HG03378 (cell line): ENCODE data around the gene TOM1.

Source experiments
- ATAC-seq: cut with Tn5 transposase; IDR thresholded peaks from one replicate; pipeline ENCODE4 v1.9.1; 2021; ENCODE audit warnings: mild to moderate bottlenecking, moderate library complexity; ENCODE audit not compliant: unreplicated experiment

The TOM1 gene

DNA sequence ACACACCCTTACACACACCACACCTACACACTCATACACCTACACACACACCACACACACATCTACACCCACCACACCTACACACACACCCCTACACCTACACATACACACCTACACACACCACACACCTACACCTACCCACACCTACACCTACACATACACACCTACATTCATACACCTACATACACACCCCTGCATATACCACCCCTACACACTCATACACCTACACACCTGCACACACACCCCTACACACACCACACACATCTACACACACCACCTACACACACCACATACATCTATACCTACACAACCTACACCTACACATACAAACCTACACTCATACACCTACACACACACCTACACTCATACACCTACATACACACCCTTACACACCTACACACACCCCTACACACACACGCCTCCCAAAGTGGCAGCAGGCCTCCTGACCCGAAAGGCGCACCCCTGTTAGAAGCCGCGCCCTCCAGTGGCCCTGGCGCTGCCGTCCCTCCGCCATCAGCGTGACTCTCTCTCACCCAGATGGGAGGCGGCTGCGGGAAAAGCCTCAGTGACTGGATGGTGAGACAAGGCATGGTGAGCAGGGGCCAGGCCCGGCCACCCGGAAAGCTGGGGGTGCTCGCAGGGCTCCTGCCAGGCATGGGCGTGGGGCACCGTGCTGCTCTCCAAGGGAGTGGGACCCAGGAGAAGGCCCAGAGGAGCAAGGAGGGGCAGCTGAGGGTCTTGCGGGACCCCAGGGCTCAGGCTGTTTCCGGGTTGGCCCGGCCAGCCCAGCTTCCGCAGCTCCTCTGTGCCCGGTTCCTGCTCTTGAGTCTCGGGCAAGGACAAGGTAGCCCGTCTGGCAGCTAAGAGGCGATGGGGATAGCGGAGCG, 44.2 kb downstream of the TOM1 start:
- no peak for ATAC-seq

DNA sequence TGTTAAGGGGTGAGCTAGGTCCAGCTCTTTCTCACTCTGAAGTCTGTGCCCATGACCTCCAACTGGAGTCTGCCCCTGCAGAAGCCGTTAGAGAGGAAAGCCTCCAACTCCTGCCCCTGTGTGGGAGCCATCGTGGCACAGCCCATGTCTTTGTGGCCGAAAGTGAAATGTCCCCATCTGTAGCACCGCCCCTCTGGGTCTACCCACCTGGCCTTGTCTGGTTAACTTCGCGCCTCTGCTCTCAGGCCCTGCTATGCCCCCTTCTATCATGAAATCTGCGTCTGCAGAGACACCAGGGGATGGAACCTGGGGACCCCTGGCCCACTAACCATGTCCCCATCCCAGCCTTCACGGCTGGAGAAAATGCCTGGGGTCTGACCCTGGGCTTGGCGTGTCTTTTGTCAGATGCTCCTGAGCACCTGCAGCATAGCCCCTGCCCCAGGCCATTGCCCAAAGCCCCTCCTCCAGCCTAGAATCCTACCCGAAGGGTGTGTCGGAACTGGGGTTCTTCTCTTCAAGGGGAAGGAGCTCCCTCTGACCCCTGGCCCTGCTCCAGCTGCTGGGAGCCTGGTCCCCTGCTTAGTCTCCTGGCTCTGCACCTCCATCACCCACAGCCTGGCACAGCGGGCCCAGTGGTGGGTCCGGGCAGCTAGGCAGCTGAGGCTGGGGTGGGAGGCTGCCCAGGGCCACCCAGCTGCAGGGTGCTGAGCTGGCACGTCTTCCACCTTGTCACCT, 45.4 kb downstream of the TOM1 start:
- no peak for ATAC-seq

DNA sequence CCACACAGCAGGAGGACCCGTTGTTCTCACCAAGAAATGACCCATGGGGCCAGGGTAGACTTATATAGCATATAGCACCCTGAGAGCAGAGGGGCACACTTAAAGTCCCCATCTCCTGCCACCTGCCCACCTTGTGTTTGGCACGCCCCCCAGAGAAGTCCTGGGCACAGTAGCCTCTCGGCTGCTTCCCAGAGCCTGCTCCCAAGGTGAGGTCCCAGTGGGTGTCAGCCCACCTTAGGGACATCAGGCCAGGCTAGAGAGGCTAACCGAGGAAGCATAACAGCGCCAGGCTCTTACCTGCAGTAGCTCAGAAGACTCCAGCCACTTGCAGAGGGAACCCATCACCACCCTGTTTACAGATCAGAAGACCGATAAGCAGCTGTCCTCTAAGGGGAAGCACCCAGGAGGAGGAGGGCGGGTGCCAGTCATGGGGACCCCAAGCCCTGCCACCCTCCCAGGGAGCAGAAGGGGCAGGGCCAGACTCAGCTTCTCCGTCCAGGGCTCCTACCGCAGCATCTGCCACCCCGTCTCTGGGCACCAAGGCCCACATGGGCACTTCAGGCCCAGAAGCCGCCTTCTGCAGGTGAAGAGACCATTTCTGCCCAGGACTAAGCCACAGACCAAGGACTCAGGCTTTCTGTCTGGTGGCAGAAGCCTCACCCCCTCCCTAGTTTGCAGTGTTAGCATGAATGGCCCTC, 46.3 kb downstream of the TOM1 start:
- ATAC-seq, result no peak

DNA sequence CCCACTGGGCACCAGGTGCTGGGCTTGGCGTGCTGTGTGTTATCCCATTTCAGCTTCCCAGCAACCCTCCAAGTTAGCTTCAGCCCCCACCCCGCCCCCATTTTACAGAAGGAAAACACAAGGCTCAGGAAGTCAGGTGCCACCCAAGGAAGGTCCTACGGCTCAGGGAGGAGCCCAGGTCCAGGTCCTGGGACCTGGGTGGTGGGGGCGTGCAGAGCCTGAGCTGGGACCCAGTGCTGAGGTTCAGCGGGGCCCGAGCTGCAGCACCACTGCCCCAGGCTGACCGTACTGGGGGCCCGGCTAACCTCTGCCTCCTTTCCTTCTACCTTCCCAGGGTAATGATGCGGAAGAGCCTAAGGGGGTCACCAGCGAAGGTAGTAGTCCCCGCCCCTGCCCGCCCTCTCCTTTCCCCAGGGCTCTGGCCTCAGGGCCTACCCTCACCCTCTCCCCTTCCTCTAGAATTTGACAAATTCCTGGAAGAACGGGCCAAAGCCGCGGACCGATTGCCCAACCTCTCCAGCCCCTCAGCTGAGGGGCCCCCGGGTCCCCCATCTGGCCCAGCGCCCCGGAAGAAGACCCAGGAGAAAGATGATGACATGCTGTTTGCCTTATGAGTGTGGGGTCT, 47.0 kb downstream of the TOM1 start:
- ATAC-seq, result no peak

DNA sequence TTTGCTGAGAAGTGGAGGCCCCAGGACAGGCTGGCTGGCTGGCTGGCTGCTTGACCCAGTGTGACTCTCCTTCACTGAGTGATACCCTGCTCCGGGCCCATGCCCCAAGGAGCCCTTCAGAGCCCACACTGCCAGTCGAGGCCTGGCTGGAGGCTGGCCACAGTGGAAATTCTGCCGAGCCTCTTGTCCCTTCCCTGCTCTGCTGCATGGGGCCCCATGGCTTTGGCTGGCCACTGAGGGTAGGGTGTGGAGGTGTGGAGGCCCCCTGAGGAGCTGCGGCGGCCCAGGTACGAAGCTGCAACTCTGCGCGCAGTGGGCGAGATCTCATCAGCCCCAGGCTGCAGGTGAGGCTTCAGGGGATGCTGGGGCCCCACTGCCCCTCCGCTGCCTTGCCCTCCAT, 47.8 kb downstream of the TOM1 start:
- no peak for ATAC-seq

DNA sequence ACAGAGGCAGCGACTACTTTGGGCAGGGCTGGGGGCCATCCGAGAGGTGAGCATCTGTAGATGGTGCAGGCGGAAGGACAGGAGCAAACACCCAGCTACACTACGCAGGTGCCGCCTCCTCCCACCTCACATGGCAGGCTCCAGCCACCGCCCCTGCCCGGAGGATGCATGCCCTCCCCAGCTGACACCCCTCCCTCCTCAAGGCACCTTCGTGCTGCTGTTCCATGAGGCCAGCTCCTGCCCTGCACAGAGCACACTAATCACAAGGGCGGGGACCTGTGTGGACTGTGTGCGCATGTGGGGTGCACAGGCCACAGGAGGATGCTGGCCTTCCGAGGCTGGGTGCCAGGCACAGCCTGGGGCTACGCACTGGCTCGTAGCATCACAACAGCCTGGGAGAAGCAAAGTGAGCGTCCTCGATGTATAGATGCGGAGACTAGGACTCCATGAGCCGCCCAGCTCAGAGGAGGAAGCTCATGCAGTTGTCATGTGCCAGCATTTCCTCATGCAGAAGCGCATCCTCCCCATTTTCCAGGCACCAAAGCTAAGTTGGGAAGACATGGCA, 48.4 kb downstream of the TOM1 start:
- no peak for ATAC-seq

DNA sequence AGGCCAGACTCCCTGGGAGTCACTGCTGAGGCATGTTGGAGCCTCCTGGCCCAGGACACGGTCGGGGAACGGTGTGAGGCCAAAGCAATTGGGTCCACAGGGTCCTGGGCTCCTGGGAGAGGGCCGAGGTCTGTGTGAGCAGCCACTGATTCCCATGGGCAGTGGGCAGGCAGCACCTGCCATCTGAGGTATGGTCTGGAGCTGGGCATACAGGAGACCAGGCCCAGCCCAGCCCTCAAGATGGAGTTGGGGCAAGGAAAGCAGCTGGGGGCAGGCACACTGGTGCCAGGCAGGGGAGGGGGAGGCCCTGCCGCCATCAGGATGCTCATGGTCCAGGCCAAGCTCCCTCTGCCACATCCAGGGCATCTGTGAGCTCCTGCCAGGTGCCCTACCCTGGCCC, 49.0 kb downstream of the TOM1 start:
- ATAC-seq, result no peak

DNA sequence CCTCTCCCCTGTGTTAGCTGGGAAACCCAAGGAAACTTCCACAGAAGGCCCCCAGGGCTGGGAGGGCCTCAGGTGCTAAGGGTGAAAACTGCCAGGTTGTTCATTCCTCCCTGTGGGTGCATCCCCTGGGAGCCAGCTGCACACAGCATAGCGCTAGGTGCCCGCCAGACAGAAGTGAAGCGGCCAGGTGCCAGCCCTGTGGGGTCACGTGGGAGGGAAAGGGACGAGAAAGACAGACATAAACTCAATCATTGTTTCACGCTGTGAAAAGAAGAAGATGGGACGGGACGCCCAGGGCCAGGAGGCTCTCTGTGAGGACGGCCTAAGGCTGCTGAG, 49.6 kb downstream of the TOM1 start:
- no peak for ATAC-seq

DNA sequence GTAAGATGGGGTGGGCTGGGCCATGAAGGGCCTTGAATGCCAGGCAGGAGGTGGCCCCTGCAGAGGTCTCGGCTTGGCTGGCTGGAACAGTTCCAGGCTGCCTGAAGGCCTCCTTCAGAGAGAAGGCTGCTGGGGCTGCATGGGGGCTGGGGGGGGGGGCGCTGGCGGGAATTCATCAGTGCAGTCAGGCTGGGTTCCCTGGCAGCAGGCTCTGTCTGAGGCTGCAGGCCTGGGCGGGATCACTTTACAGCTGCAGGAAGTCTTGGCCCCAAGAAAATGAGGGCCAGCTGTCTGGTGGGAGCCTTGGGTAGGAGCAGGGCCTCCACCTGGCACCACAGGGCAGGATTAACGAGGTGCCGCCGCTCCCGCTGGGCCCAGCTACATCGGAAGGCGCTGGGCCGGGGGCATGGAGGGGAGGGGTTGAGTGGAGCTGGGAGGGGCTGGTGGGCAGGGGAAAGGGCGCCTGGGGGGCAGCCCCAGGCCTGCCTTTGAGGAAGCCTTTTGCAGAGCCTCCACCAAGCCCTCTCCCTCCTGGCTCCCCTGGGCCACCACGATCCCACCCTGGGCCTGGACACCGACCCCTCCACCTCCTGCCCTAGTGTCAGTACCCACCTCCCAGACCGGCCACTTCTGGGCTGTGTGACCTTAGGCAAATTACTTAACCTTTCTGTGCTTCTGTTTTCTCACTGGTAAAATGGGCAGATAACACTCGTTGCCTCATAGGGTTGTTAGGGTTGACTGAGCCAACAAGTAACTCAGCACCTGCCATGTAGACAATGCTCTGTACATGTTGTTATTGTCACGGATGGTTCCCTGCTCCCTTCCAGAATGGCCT, 50.2 kb downstream of the TOM1 start:
- no peak for ATAC-seq

DNA sequence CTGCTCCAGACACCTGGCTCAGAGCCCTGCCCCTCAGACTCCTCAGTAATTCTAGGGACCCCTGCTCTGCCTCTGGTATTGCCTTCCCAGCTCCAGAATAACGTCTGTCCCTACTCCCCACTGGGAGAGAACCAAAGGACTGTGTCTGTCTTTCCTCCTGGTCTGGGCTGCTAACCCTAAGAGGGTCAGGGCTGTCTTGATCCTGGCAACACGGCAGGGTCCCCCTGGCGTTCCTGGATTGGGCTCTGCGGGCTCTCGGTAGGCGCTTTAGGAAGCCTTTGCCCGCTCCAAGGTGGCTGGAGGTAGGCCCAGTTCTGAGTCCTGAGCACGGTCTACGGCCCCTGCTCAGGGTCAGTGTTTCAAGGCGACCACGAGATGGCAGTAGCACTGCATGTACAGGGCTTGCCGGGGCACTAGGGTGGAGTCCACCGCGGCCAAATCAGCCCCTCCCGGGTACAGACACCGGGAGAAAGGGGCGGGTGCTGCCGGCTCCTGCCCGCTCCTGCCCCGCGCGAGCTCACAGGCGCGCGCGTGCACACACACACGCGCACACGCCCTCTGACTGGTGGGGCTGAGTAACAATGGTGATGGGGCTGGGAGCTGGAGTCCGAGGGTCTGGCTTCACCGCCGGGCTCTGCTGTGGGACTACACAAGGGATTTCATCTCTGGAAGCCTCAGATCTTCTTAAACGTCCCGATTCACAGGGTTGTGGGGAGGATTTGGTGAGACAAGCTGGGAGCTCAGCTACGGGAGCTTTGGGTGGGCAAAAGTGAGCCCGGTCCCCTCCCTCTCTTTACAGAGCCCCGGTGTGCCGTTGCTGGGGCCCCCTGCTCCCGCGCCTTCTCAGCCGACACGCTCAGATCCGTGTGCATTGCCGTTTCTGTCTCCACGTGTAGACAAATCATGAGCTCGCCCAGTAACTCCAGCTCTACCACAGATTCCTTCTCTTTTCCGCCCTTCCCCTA, 51.1 kb downstream of the TOM1 start:
- ATAC-seq, result peak; percentile 64

DNA sequence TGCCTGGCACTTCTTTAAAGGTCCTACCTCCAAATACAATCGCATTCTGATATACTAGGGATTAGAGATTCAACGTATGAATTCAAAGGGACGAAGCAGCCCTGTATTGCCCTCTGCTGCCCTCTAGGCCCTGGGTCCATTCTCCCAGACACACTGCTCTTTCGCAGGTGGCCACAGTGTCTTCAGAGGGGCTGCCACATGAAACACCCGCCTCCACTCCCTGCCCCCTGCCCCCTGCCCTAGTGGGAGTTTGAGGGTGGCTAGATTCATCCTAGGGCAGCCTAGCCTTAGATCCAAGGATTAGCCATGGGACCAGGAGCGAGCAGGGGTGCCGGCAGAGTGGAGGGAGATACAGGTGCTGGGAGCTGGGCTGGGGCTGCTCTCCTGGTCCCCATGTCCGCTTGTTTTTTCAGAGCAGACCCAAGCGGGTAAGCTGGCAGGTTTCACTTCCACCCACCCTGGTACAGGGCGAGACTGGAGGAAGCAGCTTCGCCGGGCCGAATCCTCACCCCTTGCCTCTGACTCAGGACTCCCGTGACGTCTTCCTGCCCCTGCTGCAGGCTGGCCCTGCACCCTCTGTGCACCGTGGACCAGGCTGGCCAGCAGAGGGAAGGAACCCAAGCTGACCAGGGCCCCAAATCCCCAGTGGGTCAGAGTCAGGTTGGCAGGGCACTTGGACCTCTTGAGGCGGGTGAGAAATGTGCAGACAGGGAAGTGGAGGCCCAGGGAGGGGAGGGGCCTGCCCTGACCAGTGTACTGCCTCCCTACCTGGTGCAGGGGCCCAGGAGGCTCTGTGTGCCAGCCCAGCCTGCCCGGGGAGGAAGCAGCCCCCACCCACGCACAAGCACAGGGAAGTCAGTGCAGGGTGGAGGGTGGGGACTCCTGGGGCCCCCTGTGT, 52.8 kb downstream of the TOM1 start:
- ATAC-seq, result peak; percentile 57

DNA sequence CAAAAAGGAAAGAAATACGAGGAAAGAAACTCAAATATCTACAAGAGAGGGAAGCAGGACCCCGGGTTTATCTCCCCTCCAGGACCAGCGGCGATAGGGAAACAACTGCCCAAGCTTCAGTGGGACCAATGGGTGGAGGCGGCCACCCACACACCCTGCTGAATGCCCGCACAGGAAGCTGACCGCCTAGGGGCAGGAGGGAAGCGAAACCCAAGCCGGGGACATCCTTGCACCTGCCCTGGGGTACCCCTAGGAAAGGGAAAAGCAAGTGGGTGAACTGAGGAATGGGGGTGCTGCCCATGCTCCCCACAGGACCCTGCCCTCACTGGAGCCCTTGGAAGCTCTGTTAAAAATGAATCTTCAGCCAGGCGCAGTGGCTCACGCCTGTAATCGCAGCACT, 53.6 kb downstream of the TOM1 start:
- no peak for ATAC-seq

DNA sequence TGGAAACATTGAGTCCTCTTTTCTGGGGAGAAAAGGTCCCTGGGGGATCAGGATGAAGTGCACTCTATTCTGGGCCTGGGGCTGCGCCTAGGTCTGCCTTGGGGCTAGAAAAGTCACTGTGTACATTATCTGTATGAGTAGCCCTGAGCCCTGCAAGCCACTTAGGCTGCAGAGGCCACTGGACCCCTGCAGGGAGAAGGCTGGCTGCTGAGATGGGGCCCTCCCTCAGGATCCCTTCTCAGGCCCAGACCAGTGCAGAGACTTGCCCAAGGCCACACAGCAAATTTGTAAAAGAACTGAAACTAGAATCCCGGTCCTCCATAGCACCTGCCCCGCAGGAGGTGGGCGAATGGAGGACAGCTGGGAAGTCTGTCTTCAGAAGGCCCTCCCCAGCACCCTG, 54.4 kb downstream of the TOM1 start:
- ATAC-seq, result no peak

DNA sequence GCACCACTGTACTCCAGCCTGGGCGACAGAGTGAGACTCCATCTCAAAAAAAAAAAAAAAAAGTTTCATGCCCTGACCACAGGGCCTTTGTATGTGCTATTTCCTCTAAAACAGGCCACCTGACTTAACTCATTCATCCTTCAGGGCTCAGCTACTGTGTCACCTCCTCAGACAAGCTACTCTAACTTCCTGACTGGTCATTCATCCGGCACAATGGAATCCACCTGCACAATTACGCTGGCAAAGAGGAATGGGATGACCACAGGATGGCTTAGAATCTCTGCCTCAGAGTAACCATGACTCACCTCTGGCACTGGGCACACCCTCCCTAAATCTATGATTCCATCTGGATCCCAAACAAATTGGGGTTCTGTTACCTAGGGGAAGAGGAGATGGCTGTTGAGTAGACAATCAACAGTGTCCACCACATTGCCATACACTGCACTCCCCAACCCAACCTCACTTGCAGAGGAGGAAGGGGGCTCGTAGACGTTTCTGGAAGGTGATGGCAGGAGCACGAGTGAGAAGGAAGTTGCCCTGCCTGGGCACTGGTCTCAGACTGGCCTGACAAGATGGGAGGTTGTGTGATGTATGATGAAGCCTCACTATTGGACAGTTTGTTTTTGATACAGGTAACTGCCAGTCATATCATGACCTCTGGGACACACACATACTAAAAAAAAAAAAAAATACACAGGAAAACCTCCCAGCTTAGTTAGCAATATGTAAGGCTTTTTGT, 58.4 kb downstream of the TOM1 start:
- no peak for ATAC-seq

DNA sequence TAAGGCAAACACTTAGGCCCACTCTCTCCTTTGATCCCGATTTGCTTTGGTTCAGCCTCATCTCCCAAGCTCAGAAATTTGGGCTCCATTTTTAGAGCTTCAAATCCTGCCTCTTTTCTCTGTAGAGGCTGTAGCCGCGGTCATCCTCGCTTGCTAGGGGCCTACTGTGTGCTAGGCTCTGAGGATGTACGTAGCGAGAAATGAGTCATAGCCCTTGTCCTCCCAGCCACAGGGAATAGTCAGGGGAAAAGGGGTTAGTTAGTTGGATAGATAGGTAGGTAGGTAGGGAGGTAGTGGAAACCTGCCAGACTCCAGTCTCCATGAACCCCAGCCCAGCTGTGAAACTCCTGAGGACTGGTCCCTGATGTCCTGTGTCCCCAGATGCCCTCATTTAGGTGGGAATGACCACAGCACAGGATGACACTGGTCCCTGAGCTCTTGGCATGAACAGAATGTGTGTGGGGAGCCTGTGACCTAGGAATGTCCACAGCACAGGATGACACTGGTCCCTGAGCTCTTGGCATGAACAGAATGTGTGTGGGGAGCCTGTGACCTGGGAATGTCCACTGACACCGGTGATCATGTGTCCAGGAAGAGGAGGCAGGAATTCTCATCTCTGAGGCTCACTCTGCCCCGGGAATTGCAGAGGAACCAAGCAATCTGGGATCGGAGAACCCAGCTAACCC, 59.8 kb downstream of the TOM1 start:
- ATAC-seq, result no peak

DNA sequence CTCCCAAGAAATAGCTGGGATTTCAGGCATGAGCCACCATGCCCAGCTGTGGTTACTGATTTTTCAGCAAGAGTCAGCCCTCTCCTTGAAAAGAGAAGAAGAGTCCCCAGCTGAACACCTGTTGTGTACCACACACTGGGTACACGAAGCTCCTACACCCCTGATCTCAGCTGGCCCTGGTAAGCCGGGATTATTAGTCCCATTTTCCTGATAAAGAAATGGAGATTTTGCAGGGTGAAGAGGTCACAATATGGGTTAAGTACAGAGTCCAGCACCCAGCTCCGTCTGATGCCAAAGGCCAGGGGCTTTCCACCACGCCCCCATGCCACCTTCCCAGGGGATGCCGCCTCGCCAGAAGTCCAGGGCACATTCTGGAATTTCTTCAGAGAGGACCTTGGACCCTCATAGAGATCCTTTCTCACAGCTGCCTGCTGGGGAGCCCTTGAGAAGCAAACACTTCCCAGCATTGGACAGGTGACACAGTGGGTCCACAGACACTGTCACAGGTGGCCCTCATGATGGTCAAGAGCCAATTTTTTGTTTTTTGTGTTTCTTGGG, 61.4 kb downstream of the TOM1 start:
- ATAC-seq, result no peak
